ENCODE measurements around the gene EARS2.

GRCh38 chr16:23506606-23506994 lies 50.5 kb downstream of the EARS2 start:
- TF ChIP-seq POLR2A (IDR thresholded peaks at IDR 0.05; ENCODE audit: extremely low read depth, insufficient read length) (no peak), MYC (IDR thresholded peaks at IDR 0.05; ENCODE audit: low read depth, low read length) (no peak)
